Hepatocyte (in vitro differentiated cells): ENCODE data around the gene TBX18.

Source experiments
- CTCF ChIP-seq: fragments of 200-600 bp; sonication (generic); IDR thresholded peaks from 2 replicates; pipeline ENCODE4 v1.5.1; 2016; ENCODE audit warnings: antibody characterized with exemption, mild to moderate bottlenecking; ENCODE audit not compliant: poor library complexity
- EZH2 ChIP-seq: fragments of 200-600 bp; sonication (generic); IDR thresholded peaks from 2 replicates; pipeline ENCODE4 v1.6.1; 2016; ENCODE audit warnings: antibody characterized with exemption, mild to moderate bottlenecking, borderline replicate concordance
- EZH2phosphoT487 ChIP-seq: fragments of 200-600 bp; sonication (generic); IDR thresholded peaks from one replicate; pipeline ENCODE4 v1.6.1; 2018; ENCODE audit warnings: antibody characterized with exemption, mild to moderate bottlenecking, low read depth, moderate library complexity; ENCODE audit not compliant: unreplicated experiment, severe bottlenecking

GRCh38 chr6:84657025-84657424, 107.4 kb downstream of the TBX18 start:
- TF ChIP-seq CTCF (no peak), EZH2 (no peak), EZH2phosphoT487 (no peak)
